PFSK-1 (cell line): ENCODE results near the gene CBLN3.

Experiments
- FOXP2 ChIP-seq: optimal IDR thresholded peaks from 2 replicates; pipeline ENCODE3; 2011; ENCODE audit warnings: borderline replicate concordance, control low read depth, inconsistent platforms; ENCODE audit not compliant: insufficient read depth; ENCODE audit errors: extremely low read length, extremely low read depth
- POLR2AphosphoS5 ChIP-seq: IDR thresholded peaks from 2 replicates; pipeline ENCODE4 v1.6.1; 2012; ENCODE audit warnings: low read depth, mild to moderate bottlenecking, control low read depth, low read length, moderate library complexity
- SIN3A ChIP-seq: IDR thresholded peaks from 2 replicates; pipeline ENCODE4 v1.6.1; 2012; ENCODE audit warnings: mild to moderate bottlenecking, low read length, moderate library complexity, borderline replicate concordance; ENCODE audit not compliant: insufficient read depth
- TAF1 ChIP-seq: IDR thresholded peaks from 2 replicates; pipeline ENCODE4 v1.6.1; 2012; ENCODE audit warnings: low read length, control low read depth, borderline replicate concordance; ENCODE audit not compliant: insufficient read depth
- TF ChIP-seq, protein P1 (sequence below), 2 experiments: IDR thresholded peaks; 2 replicates each; pipeline versions ENCODE4 v1.6.1 to v1.8.0; 2011 to 2012; ENCODE audit warnings: low read depth in 2 of 2, low read length in 2 of 2, control low read depth in 1 of 2, inconsistent platforms in 1 of 2, mild to moderate bottlenecking in 1 of 2, moderate library complexity in 1 of 2; ENCODE audit not compliant: insufficient read depth in 1 of 2

CBLN3 gene

DNA sequence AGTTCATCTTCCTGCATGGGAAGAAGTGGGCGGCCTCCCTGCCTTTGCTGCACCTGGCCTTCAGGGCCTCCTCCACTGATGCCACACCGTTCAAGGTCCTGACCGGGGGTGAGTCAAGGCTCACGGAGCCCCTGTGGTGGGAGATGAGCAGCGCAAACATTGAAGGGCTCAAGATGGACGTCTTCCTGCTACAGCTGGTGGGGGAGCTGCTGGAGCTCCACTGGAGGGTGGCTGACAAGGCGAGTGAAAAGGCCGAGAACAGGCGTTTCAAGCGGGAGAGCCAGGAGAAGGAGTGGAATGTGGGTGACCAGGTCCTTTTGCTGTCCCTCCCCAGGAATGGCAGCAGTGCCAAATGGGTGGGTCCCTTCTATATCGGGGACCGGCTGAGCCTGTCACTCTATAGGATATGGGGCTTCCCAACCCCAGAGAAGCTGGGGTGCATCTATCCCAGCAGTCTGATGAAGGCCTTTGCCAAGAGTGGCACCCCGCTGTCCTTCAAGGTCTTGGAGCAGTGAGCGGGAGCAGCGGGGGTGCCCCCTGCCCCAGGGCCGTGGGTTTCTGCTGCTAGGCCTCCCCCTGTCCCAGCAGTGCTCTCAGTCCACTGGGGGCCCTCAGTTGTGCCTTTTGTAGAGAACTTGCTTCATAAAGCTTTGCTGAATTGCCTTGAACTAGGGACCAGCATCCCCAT is 12.4 kb downstream of the CBLN3 start:
- no peak for TF ChIP-seq FOXP2
- TF ChIP-seq SIN3A = no peak
- TF ChIP-seq, protein P1, sequence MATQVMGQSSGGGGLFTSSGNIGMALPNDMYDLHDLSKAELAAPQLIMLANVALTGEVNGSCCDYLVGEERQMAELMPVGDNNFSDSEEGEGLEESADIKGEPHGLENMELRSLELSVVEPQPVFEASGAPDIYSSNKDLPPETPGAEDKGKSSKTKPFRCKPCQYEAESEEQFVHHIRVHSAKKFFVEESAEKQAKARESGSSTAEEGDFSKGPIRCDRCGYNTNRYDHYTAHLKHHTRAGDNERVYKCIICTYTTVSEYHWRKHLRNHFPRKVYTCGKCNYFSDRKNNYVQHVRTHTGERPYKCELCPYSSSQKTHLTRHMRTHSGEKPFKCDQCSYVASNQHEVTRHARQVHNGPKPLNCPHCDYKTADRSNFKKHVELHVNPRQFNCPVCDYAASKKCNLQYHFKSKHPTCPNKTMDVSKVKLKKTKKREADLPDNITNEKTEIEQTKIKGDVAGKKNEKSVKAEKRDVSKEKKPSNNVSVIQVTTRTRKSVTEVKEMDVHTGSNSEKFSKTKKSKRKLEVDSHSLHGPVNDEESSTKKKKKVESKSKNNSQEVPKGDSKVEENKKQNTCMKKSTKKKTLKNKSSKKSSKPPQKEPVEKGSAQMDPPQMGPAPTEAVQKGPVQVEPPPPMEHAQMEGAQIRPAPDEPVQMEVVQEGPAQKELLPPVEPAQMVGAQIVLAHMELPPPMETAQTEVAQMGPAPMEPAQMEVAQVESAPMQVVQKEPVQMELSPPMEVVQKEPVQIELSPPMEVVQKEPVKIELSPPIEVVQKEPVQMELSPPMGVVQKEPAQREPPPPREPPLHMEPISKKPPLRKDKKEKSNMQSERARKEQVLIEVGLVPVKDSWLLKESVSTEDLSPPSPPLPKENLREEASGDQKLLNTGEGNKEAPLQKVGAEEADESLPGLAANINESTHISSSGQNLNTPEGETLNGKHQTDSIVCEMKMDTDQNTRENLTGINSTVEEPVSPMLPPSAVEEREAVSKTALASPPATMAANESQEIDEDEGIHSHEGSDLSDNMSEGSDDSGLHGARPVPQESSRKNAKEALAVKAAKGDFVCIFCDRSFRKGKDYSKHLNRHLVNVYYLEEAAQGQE (IDR thresholded peaks at IDR 0.05; ENCODE audit: insufficient read depth in 1 of 2, low read depth in 2 of 2, low read length in 2 of 2) = no peak
- TF ChIP-seq TAF1 = no peak
- TF ChIP-seq POLR2AphosphoS5 = no peak

- TF ChIP-seq POLR2AphosphoS5 = no peak
- no peak for TF ChIP-seq FOXP2
- TF ChIP-seq, protein P1 (IDR thresholded peaks at IDR 0.05; ENCODE audit: insufficient read depth in 1 of 2, low read depth in 2 of 2, low read length in 2 of 2) = no peak
- TF ChIP-seq TAF1 = no peak
- TF ChIP-seq SIN3A = no peak
Observed at GRCh38 chr14:24416254-24416931, 13.1 kb downstream of the CBLN3 start.

DNA sequence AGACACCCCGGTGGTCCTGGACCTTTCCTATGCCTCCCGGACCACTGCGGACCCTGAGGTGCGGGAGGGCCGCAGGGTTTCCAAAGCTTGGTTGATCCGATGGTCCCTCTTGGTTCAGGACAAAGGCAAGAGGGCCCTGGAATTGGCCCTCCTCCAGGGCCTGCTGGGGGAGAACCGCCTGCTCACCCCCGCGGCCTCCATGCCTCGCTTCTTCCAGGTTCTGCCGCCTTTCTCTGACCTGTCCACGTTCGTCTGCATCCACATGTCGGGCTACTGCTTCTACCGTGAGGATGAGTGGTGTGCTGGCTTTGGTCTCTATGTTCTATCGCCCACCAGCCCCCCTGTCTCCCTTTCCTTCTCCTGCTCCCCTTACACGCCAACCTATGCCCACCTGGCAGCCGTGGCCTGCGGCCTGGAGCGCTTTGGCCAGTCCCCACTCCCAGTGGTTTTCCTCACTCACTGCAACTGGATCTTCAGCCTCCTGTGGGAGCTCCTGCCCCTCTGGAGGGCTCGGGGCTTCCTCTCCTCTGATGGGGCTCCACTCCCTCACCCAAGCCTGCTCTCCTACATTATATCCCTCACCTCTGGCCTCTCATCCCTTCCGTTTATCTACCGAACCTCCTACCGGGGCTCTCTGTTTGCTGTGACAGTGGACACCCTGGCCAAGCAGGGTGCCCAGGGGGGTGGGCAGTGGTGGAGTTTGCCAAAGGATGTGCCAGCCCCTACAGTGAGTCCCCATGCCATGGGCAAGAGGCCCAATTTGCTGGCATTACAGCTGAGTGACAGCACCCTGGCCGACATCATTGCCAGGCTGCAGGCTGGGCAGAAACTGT is 13.8 kb downstream of the CBLN3 start:
- TF ChIP-seq SIN3A (no peak), POLR2AphosphoS5 (no peak), FOXP2 (no peak), TAF1 (no peak)
- TF ChIP-seq, protein P1 (IDR thresholded peaks at IDR 0.05; ENCODE audit: insufficient read depth in 1 of 2, low read depth in 2 of 2, low read length in 2 of 2) = no peak

- TF ChIP-seq TAF1 (no peak), FOXP2 (no peak)
Observed at GRCh38 chr14:24414732-24415420, 14.6 kb downstream of the CBLN3 start.

DNA sequence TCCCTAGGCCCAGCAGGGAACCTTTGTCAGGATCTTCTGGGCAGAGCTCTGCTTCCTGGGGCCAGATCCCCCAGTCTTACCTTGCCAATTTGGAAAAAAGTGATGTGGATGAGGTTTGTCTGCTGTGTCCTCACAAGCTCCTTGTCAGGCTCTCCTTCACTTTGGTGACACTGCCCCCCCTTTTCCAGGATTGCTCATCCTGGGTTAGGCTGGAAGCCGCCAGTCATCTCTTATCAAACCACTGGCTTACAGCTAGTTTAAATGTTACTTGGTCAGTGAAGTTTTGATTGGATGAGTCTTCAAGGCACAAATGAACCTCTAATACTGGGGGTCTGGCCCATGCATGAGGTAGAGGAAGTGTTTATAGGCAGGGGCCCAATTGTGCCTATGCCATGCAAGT is 15.4 kb downstream of the CBLN3 start:
- TF ChIP-seq FOXP2 (no peak), TAF1 (no peak), SIN3A (no peak)
- TF ChIP-seq, protein P1 (IDR thresholded peaks at IDR 0.05; ENCODE audit: insufficient read depth in 1 of 2, low read depth in 2 of 2, low read length in 2 of 2) = no peak
